AG04450 (cell line): ENCODE measurements around the gene TMTC1. TPM values are rescaled to one million over a fixed set of nuclear protein-coding genes. Genes with fewer than 3 reads are reported as not detected.
"Not testable (repeated sequence)": the region's sequence is repeated elsewhere in the genome, so short reads cannot be mapped to it uniquely, and the experiment has no call there.

Experiments
- CTCF ChIA-PET: fragments of 300-600, 350-600 bp; formaldehyde crosslinking; extraction: SDS; loops from one replicate; lab custom pipeline; 2022; ENCODE audit warnings: antibody characterized with exemption, inconsistent platforms; lab: Charles Lee
- POLR2A ChIA-PET: fragments of 350-600 bp; formaldehyde crosslinking; extraction: SDS; loops from one replicate; lab custom pipeline; 2021; ENCODE audit warnings: antibody characterized with exemption, inconsistent platforms; lab: Yijun Ruan, JAX
- DNase-seq: peaks from one replicate; pipeline ENCODE4 v3.0.0-alpha.2; 2011; ENCODE audit warnings: low read depth, low spot score
- H3K27ac ChIP-seq: one replicate; pipeline ENCODE4 v1.5.1; 2012; ENCODE audit warnings: low read depth, low read length, control low read depth
- H3K27me3 ChIP-seq: one replicate; pipeline ENCODE4 v1.6.0; 2012; ENCODE audit warnings: low read length; ENCODE audit not compliant: control insufficient read depth, insufficient read depth
- H3K4me3 ChIP-seq: 2 replicates; pipeline ENCODE4 v1.5.1; 2011; ENCODE audit warnings: mild to moderate bottlenecking, low read depth, low read length, control low read depth
- H3K9me3 ChIP-seq: 2 replicates; pipeline ENCODE4 v1.5.1; 2012; ENCODE audit warnings: low read length; ENCODE audit not compliant: control insufficient read depth, insufficient read depth
- polyA plus RNA-seq: library from polyadenylated mRNA; depleted of rRNA; stranded (reverse); fragments of >200 nt; gene quantifications from 2 replicates; pipeline ENCODE4 v1.2.3, GENCODE V29; 2011
- TF ChIP-seq, protein P1 (sequence below): IDR thresholded peaks from 2 replicates; pipeline ENCODE4 v1.5.1; 2011; ENCODE audit warnings: low read depth, low read length, control low read depth, inconsistent platforms

Gene TMTC1
- polyA plus RNA-seq, 1 experiment: 66.8 TPM

DNA sequence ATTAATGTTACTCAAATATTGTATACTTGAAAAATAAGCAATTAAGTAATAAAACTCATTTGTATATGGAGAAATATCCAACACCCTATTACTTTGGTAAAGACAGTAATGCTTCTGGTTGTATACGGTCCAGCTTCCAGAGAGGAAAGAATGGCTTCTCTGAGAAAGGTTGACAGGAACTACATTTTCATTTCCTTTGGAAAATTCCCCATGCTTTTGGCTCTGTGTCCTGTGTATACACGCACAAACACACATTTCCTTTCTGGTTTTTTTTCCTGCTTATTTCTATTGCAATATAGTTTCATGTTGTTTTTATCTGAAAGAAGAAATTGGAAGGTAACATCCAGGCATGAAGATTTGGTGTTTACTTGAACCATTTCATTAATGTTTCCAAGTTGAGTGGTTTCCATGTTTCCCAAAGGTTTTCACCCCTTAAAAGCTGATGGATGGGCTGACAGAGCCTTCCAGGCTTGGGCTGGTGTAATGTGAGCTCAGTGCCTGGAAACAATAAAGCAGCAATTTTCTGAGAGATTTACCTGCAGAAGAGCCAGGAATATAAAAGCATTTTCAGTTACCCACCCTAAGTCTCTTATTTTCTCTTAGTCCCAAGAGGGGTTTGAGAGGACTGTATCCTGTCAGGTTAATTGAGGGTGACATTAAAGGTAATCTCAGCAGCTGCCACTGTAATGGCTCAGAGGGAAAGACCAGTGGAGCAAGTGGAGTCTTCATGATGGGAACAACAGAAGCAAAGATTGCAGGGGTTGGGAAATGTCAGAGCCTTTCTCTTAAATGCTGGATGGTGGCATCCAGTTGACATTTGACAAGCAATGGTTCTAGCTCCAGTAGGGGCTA, 33.4 kb upstream of the TMTC1 start:
- TF ChIP-seq, protein P1, sequence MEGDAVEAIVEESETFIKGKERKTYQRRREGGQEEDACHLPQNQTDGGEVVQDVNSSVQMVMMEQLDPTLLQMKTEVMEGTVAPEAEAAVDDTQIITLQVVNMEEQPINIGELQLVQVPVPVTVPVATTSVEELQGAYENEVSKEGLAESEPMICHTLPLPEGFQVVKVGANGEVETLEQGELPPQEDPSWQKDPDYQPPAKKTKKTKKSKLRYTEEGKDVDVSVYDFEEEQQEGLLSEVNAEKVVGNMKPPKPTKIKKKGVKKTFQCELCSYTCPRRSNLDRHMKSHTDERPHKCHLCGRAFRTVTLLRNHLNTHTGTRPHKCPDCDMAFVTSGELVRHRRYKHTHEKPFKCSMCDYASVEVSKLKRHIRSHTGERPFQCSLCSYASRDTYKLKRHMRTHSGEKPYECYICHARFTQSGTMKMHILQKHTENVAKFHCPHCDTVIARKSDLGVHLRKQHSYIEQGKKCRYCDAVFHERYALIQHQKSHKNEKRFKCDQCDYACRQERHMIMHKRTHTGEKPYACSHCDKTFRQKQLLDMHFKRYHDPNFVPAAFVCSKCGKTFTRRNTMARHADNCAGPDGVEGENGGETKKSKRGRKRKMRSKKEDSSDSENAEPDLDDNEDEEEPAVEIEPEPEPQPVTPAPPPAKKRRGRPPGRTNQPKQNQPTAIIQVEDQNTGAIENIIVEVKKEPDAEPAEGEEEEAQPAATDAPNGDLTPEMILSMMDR: no peak
- H3K4me3 ChIP-seq: no peak overlapping the region
- H3K27ac ChIP-seq: no peak overlapping the region
- ChIA-PET POLR2A (no interaction called here), CTCF (no interaction called here)
- DNase-seq: no peak
- no peaks in the 10 kb centered on the region for H3K27me3 ChIP-seq
- H3K9me3 ChIP-seq: no peaks in the 10 kb centered on the region

DNA sequence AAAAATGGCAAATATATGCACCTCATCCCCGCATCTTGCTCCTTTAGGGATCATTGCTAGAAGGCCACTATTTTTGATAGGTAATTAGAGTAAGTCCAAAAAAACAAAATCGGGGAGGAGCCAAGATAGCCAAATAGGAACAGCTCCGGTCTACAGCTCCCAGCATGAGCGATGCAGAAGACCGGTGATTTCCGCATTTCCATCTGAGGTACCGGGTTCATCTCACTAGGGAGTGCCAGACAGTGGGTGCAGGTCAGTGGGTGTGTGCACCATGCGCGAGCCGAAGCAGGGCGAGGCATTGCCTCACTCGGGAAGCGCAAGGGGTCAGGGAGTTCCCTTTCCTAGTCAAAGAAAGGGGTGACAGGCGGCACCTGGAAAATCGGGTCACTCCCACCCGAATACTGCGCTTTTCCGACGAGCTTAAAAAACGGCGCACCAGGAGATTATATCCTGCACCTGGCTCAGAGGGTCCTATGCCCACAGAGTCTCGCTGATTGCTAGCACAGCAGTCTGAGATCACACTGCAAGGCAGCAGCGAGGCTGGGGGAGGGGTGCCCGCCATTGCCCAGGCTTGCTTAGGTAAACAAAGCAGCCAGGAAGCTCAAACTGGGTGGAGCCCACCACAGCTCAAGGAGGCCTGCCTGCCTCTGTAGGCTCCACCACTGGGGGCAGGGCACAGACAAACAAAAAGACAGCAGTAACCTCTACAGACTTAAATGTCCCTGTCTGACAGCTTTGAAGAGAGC, 26.0 kb upstream of the TMTC1 start:
- DNase-seq, H3K27me3 ChIP-seq, H3K4me3 ChIP-seq, POLR2A ChIA-PET, H3K27ac ChIP-seq, H3K9me3 ChIP-seq, CTCF ChIA-PET: not testable (repeated sequence)

DNA sequence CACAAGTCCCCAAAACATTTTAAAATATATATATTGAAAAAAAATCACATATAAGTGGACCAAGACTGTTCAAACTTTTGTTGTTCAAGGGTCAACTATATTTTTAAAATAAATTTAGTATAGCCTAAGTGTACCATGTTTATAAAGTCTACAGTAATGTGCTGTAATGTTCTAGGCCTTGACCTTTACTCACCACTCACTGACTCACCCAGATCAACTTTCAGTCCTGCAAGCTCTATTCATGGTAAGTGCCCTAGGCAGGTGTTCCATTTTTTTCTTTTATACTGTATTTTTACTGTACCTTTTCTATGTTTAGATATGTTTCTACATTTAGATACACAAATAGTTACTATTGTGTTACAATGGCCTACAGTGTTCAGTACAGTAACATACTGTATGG, 23.4 kb upstream of the TMTC1 start:
- Histone ChIP-seq H3K27ac (no peak overlapping the region), H3K4me3 (no peak overlapping the region), H3K9me3 (peaks cover 3% of the 10 kb centered on the region; the same call in 1 of the 2 replicates), H3K27me3 (no peaks in the 10 kb centered on the region)
- DNase-seq: no peak
- CTCF ChIA-PET: no interaction called here
- POLR2A ChIA-PET: no interaction called here
- TF ChIP-seq, protein P1: no peak

GRCh38 chr12:29804019-29804418, 20.3 kb upstream of the TMTC1 start:
- DNase-seq: no peak
- no peak overlapping the region for H3K4me3 ChIP-seq
- H3K9me3 ChIP-seq: peaks cover 3% of the 10 kb centered on the region; the same call in 1 of the 2 replicates
- POLR2A ChIA-PET: no interaction called here
- TF ChIP-seq, protein P1: no peak
- H3K27ac ChIP-seq: no peak overlapping the region
- CTCF ChIA-PET: interaction anchor here (0.6 to 0.9 kb wide), 3 partner anchors 35 to 988 kb away, joined by 5 to 8 read pairs (median 6); no protein-coding TSS in a partner anchor
- no peaks in the 10 kb centered on the region for H3K27me3 ChIP-seq

DNA sequence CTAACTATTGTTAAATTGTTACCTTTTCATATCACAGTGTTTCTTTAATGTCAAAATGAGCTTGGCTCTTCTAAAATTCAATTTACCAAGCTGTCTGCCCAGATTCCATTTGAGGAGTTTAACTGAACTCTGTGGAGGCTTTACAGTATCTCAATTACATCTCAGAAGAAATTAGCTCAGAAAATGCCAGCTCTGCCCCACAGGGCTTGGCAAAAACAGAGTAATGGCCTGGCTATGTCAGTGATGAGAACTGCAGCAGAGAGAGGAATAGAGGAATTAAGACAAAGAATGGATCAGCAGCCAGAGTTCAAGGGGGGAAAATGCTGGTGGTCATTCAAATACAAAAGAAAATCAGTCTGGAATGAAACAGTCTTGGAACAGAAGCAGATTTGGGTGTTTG, 15.8 kb upstream of the TMTC1 start:
- TF ChIP-seq, protein P1: no peak
- H3K27me3 ChIP-seq: peaks cover 9% of the 10 kb centered on the region
- no peak overlapping the region for H3K4me3 ChIP-seq
- H3K9me3 ChIP-seq: peaks cover 3% of the 10 kb centered on the region; the same call in 1 of the 2 replicates
- ChIA-PET CTCF (no interaction called here), POLR2A (no interaction called here)
- no peak overlapping the region for H3K27ac ChIP-seq
- DNase-seq: no peak
